Lung (tissue), 12 donors: ENCODE measurements around the gene MMS19. TPM values are rescaled to one million over a fixed set of nuclear protein-coding genes. Genes with fewer than 3 reads are reported as not detected.

Experiments
- ATAC-seq: fragments of 200-7000 bp; cut with Tn5 transposase; one replicate; pipeline ENCODE4 v1.9.1; 2020; ENCODE audit warnings: moderate number of reproducible peaks; ENCODE audit not compliant: insufficient read depth, low FRiP score
- DNase-seq, 3 donors: peaks; one replicate each; pipeline ENCODE4 v3.0.0-alpha.2; 2013 to 2017
- H3K27ac ChIP-seq, 2 donors: one replicate each; pipeline ENCODE4 v1.5.1; 2013; ENCODE audit warnings: mild to moderate bottlenecking in 2 of 2, moderate library complexity in 2 of 2, control low read depth in 1 of 2, inconsistent platforms in 1 of 2, low read depth in 1 of 2, low read length in 1 of 2
- H3K27me3 ChIP-seq, 3 donors: one replicate each; pipeline ENCODE4 v1.5.1; 2013; ENCODE audit warnings: low read length in 2 of 3; ENCODE audit not compliant: control insufficient read depth in 3 of 3, insufficient read depth in 3 of 3
- H3K36me3 ChIP-seq, 4 donors: one replicate each; pipeline ENCODE4 v1.5.1; 2013; ENCODE audit warnings: low read length in 4 of 4, mild to moderate bottlenecking in 1 of 4, moderate library complexity in 1 of 4; ENCODE audit not compliant: control insufficient read depth in 4 of 4, insufficient read depth in 4 of 4
- H3K4me1 ChIP-seq, 5 donors: one replicate each; pipeline ENCODE4 v1.5.1; 2013; ENCODE audit warnings: low read length in 5 of 5, mild to moderate bottlenecking in 2 of 5, moderate library complexity in 1 of 5; ENCODE audit not compliant: control insufficient read depth in 5 of 5, insufficient read depth in 5 of 5
- H3K4me3 ChIP-seq: one replicate; pipeline ENCODE4 v1.5.1; 2013; ENCODE audit warnings: mild to moderate bottlenecking, control low read depth, moderate library complexity
- H3K9ac ChIP-seq, 2 donors: one replicate each; pipeline ENCODE4 v1.5.1; 2013; ENCODE audit warnings: low read length in 2 of 2, control low read depth in 1 of 2; ENCODE audit not compliant: insufficient read depth in 1 of 2
- H3K9me3 ChIP-seq, 4 donors: one replicate each; pipeline ENCODE4 v1.5.1; 2013; ENCODE audit warnings: low read length in 3 of 4, mild to moderate bottlenecking in 1 of 4, moderate library complexity in 1 of 4; ENCODE audit not compliant: control insufficient read depth in 4 of 4, insufficient read depth in 3 of 4
- CTCF ChIP-seq: IDR thresholded peaks from 2 replicates; pipeline ENCODE4 v1.5.1; 2012; ENCODE audit warnings: mild to moderate bottlenecking; ENCODE audit errors: control extremely low read depth, extremely low read depth
- WGBS, 2 donors: extraction: QIAGEN DNeasy Blood & Tissue Kit; methylation state at CpG; one replicate each; pipeline ENCODE4 v1.1.7; 2013; 5-methylcytosine and 5-hydroxymethylcytosine counted together
- polyA plus RNA-seq, 2 donors: library from polyadenylated mRNA; stranded (reverse); fragments of 200-250 nt; gene quantifications; one replicate each; pipeline ENCODE4 v1.2.1, GENCODE V29; 2013
- total RNA-seq, 2 donors: library from RNA; depleted of rRNA in 1 of 2; stranded (reverse); fragments of >200 nt in 1 of 2; gene quantifications; one replicate each; pipeline ENCODE4 v1.2.1, GENCODE V29; 2014 to 2021
- donor health status: control.
- donor health status: control.
- donor health status: Bipolar disorder and iron deficiency.
- donor health status: healthy.
- donor health status: DM: yes; HTN: yes; CAD: no.

MMS19 gene
- total and polyA plus RNA-seq, 4 donors: 39.9 to 74.5 (median 62.5) TPM

DNA sequence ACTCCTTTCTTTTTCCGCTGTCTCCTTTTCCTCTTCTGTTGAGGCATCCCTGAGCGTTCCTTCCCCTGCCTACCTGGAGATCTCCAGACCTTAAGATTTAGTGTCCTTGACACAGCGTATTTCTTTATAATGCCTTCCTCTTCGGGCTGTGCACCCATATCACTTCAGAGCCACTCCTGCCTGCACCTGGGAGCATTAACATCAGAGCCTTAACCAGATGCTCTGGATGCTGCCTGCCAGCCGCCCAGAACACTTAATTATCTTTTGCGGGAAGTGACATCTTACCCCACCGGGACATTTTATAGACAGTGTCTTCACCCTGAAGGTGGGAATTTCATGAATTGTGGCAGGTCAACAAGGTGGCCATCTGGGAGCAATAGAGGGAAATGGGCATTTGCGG, 24.7 kb upstream of the MMS19 start:
- 88 to 94% methylated on average over 8 of the region's 8 CpGs for WGBS, 2 donors
- H3K9ac ChIP-seq: no peak overlapping the region
- DNase-seq (no peak), ATAC-seq (no peak)
- H3K36me3 ChIP-seq: no peaks in the 10 kb centered on the region
- H3K4me3 ChIP-seq: no peak overlapping the region
- H3K27me3 ChIP-seq: no peaks in the 10 kb centered on the region
- TF ChIP-seq CTCF: no peak
- H3K27ac ChIP-seq: peak overlapping the region in 1 of 2 donors; percentile 84
- peaks cover 8 to 28% (median 10%) of the 10 kb centered on the region in 5 donors for H3K4me1 ChIP-seq
- H3K9me3 ChIP-seq: no peaks in the 10 kb centered on the region

- ATAC-seq (no peak), DNase-seq (no peak)
- TF ChIP-seq CTCF: no peak
- Histone ChIP-seq H3K27me3 (no peaks in the 10 kb centered on the region), H3K9ac (no peak overlapping the region), H3K4me3 (no peak overlapping the region), H3K9me3 (no peaks in the 10 kb centered on the region), H3K4me1 (peaks cover 9 to 36% (median 16%) of the 10 kb centered on the region in 5 donors), H3K36me3 (no peaks in the 10 kb centered on the region), H3K27ac (peak overlapping the region in 1 of 2 donors; percentile 84)
- 66 to 75% methylated on average over 6 of the region's 6 CpGs for WGBS, 2 donors
Measured at GRCh38 chr10:97522071-97522470, 23.8 kb upstream of the MMS19 start.

DNA sequence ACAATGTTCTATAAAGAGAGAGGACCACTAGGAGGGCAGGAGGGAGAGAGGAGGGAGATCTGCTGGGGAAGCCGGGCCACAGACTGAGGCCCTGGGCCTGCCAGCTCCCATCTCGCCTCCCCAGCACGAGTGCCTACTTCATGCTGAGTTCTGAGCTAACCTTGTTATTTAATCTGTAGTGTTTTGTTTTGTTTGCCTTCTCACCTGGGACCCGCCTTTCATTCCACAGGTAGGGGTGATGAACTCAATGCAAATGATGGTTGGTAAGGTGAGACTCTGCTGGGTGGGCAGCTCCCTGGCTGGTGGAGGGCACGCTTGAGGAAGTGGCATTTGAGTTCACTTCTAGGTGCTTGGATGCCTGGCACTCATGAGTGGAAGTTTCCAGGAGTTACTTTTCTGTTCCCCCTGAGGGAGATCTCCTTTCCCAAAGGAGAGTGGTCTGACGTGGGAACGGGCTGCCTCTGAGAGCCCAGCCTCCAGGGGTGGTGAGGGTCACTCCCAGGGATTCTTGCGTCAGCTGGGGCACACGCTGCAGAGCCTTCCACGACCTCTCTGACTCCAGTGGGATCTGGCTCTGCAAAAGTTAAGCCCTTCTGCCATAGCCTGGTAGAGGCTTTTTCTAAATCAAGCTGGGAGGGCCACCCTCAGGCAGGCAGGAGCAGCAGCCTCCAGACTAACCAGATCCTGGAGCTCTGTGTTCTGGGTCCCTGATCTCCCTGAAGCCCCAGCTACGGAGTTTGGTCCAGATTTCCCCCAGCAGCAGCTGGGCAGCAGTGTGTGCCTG, 22.9 kb upstream of the MMS19 start:
- DNase-seq (peak; percentile 55 to 79 (median 63)), ATAC-seq (peak; percentile 39)
- Histone ChIP-seq H3K4me3 (no peak overlapping the region), H3K36me3 (no peaks in the 10 kb centered on the region), H3K9ac (peak overlapping the region in 1 of 2 donors; percentile 43), H3K27me3 (no peaks in the 10 kb centered on the region), H3K4me1 (peaks cover 9 to 40% (median 16%) of the 10 kb centered on the region in 5 donors), H3K9me3 (no peaks in the 10 kb centered on the region), H3K27ac (peak overlapping the region in 1 of 2 donors; percentile 84)
- TF ChIP-seq CTCF: no peak
- WGBS, 2 donors: 66 to 91% methylated on average over 11 of the region's 11 CpGs

DNA sequence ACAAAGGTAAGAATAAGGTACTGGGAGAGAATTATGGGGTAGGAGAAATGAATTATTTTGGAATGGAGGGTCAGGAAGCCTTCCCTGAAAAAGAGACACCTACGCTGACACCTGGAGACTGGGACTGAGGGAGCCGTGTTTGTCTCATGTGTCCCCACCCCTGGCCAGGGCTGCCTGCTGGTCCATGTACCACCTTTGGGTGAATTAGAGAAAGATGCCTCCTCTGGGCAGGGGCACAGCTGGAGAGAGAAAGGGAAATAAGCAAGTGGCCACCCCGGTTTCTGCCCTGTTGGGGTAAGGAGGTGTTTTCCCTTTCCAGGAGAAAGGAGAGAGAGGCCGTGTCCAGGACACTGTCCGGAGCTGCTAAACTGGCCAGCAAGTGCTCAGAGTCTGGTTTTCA, 22.3 kb upstream of the MMS19 start:
- WGBS, 2 donors: 66 to 89% methylated on average over 5 of the region's 5 CpGs
- Histone ChIP-seq H3K27ac (peak overlapping the region in 1 of 2 donors; percentile 84), H3K9me3 (no peaks in the 10 kb centered on the region), H3K4me3 (no peak overlapping the region), H3K36me3 (no peaks in the 10 kb centered on the region), H3K27me3 (no peaks in the 10 kb centered on the region), H3K9ac (peak overlapping the region in 1 of 2 donors; percentile 43), H3K4me1 (peaks cover 9 to 43% (median 16%) of the 10 kb centered on the region in 5 donors)
- ATAC-seq: no peak
- no peak for TF ChIP-seq CTCF
- DNase-seq: no peak
